Left lung (tissue), 10 donors: ENCODE data around the gene SEC14L3. TPM values are rescaled to one million over a fixed set of nuclear protein-coding genes. Genes with fewer than 3 reads are reported as not detected.
A peak's percentile ranks its signal among the peaks of the same experiment; 100 is the strongest.

Experiments used
- ATAC-seq: fragments of 200-7000 bp; cut with Tn5 transposase; one replicate; pipeline ENCODE4 v1.9.1; 2020; ENCODE audit warnings: moderate library complexity
- DNase-seq, 4 donors: peaks; one replicate each; pipeline ENCODE4 v3.0.0-alpha.2; 2013 to 2020
- H3K27ac ChIP-seq, 2 donors: fragments of 200-600 bp; sonication (generic) in 1 of 2; one replicate each; pipeline versions ENCODE4 v1.5.0 to v1.8.0; 2020 to 2021
- H3K27me3 ChIP-seq, 2 donors: fragments of 200-600 bp; sonication (generic) in 1 of 2; one replicate each; pipeline versions ENCODE4 v1.5.0 to v1.8.0; 2020 to 2021
- H3K36me3 ChIP-seq, 2 donors: fragments of 200-600 bp; sonication (generic) in 1 of 2; one replicate each; pipeline versions ENCODE4 v1.5.0 to v1.8.0; 2020 to 2021
- H3K4me1 ChIP-seq, 2 donors: fragments of 200-600 bp; one replicate each; pipeline ENCODE4 v1.8.0; 2021
- H3K4me3 ChIP-seq, 2 donors: fragments of 200-600 bp; sonication (generic) in 1 of 2; one replicate each; pipeline versions ENCODE4 v1.5.0 to v1.8.0; 2020 to 2021; ENCODE audit warnings: mild to moderate bottlenecking in 1 of 2
- H3K9me3 ChIP-seq, 2 donors: fragments of 200-600 bp; sonication (generic) in 1 of 2; one replicate each; pipeline versions ENCODE4 v1.5.0 to v1.8.0; 2020 to 2021
- CTCF ChIP-seq, 2 donors: fragments of 200-600 bp; sonication (generic) in 1 of 2; IDR thresholded peaks; one replicate each; pipeline versions ENCODE4 v1.5.0 to v1.8.0; 2021; ENCODE audit warnings: antibody characterized with exemption in 2 of 2
- intact Hi-C, 2 donors: fragments of 100-400 bp; cut with DNase I; formaldehyde crosslinking; loops; one replicate each; pipeline versions ENCODE4 v1.11.2 to v1.14.2; 2022
- polyA plus RNA-seq, 6 donors: library from polyadenylated mRNA; unstranded; fragments of 120-200 nt; gene quantifications; one replicate each; pipeline ENCODE4 v1.2.1, GENCODE V29; 2013; ENCODE audit not compliant: insufficient read length in 6 of 6
- total RNA-seq, 2 donors: library from RNA; stranded (reverse); fragmentation: NEBNext Ultra II Directional; extraction: Animal tissue kit (Norgen Biotek cat#: 25700); gene quantifications; one replicate each; pipeline ENCODE4 v1.2.1, GENCODE V29; 2021
- donor health status: DM: no; HTN: yes; CAD: no.
- donor health status: DM: no; HTN: no; CAD: no.

The SEC14L3 gene
- total and polyA plus RNA-seq, 8 donors, result 0.09 to 0.44 (median 0.24) TPM; not detected in 2

GRCh38 chr22:30447656-30448055 is 24.2 kb downstream of the SEC14L3 start:
- DNase-seq (no peak), ATAC-seq (no peak)
- Histone ChIP-seq H3K36me3 (no peaks in the 10 kb centered on the region), H3K4me3 (no peak overlapping the region), H3K9me3 (no peaks in the 10 kb centered on the region), H3K27ac (no peak overlapping the region), H3K4me1 (peaks cover 0 to 2% of the 10 kb centered on the region in 2 donors), H3K27me3 (peaks cover 0 to 54% of the 10 kb centered on the region in 2 donors)
- TF ChIP-seq CTCF (IDR thresholded peaks at IDR 0.05), result no peak
- intact Hi-C loops, result no loop called here

- intact Hi-C loops, result no loop called here
- no peak overlapping the region for H3K4me3 ChIP-seq
- no peak overlapping the region for H3K27ac ChIP-seq
- ATAC-seq (no peak), DNase-seq (no peak)
- no peaks in the 10 kb centered on the region for H3K36me3 ChIP-seq
- peaks cover 0 to 72% of the 10 kb centered on the region in 2 donors for H3K27me3 ChIP-seq
- peaks cover 0 to 4% of the 10 kb centered on the region in 2 donors for H3K4me1 ChIP-seq
- TF ChIP-seq CTCF (IDR thresholded peaks at IDR 0.05), result no peak
- H3K9me3 ChIP-seq, result no peaks in the 10 kb centered on the region
These were observed 26.2 kb downstream of the SEC14L3 start for GRCh38 chr22:30445438-30446145.

GRCh38 chr22:30444632-30445437 is 27.0 kb downstream of the SEC14L3 start:
- Histone ChIP-seq H3K36me3 (no peaks in the 10 kb centered on the region), H3K27me3 (peaks cover 0 to 80% of the 10 kb centered on the region in 2 donors), H3K27ac (no peak overlapping the region), H3K9me3 (no peaks in the 10 kb centered on the region), H3K4me1 (peaks cover 0 to 4% of the 10 kb centered on the region in 2 donors), H3K4me3 (no peak overlapping the region)
- ATAC-seq, result peak; percentile 90
- DNase-seq, result peak in 1 of 4 donors; percentile 39
- intact Hi-C loops, result no loop called here
- peak; percentile 76 to 81 for TF ChIP-seq CTCF (IDR thresholded peaks at IDR 0.05)

- H3K27ac ChIP-seq, result no peak overlapping the region
- peaks cover 0 to 1% of the 10 kb centered on the region in 2 donors for H3K9me3 ChIP-seq
- no peaks in the 10 kb centered on the region for H3K36me3 ChIP-seq
- H3K27me3 ChIP-seq, result peaks cover 0 to 81% of the 10 kb centered on the region in 2 donors
- no peak overlapping the region for H3K4me3 ChIP-seq
- DNase-seq (no peak), ATAC-seq (no peak)
- intact Hi-C loops, result no loop called here
- H3K4me1 ChIP-seq, result peaks cover 0 to 4% of the 10 kb centered on the region in 2 donors
- TF ChIP-seq CTCF (IDR thresholded peaks at IDR 0.05), result no peak
These were observed 30.7 kb downstream of the SEC14L3 start for GRCh38 chr22:30441088-30441487.

- Histone ChIP-seq H3K27ac (no peak overlapping the region), H3K4me3 (no peak overlapping the region), H3K36me3 (no peaks in the 10 kb centered on the region), H3K27me3 (peaks cover 0 to 68% of the 10 kb centered on the region in 2 donors), H3K9me3 (peaks cover 0 to 9% of the 10 kb centered on the region in 2 donors), H3K4me1 (peaks cover 0 to 4% of the 10 kb centered on the region in 2 donors)
- DNase-seq, result peak in 1 of 4 donors; percentile 72
- ATAC-seq, result no peak
- no peak for TF ChIP-seq CTCF (IDR thresholded peaks at IDR 0.05)
- intact Hi-C loops, result no loop called here
These were observed 32.0 kb downstream of the SEC14L3 start for GRCh38 chr22:30439836-30440235.
